GM12878 (cell line): ENCODE results near the gene IRF1. TPM values are rescaled to one million over a fixed set of nuclear protein-coding genes. Genes with fewer than 3 reads are reported as not detected.

Experiments
- ATAC-seq: fragments of 200-7000 bp; cut with Tn5 transposase; 3 replicates; pipeline ENCODE4 v1.9.1; 2020; ENCODE audit warnings: mild to moderate bottlenecking, moderate library complexity
- BruUV-seq: library from RNA; stranded (reverse); fragments of 400-500 nt; replicated peaks from 2 replicates; lab custom pipeline; 2021; lab: Mats Ljungman, UMichigan
- CTCF ChIA-PET: fragments of 300-600 bp; sonication (Branson Sonifier 250); formaldehyde crosslinking; extraction: SDS; loops from one replicate; lab custom pipeline; 2021; ENCODE audit warnings: inconsistent platforms; lab: Yijun Ruan, JAX
- POLR2A ChIA-PET: fragments of 350-600 bp; formaldehyde crosslinking; extraction: SDS; loops from one replicate; lab custom pipeline; 2021; ENCODE audit warnings: inconsistent platforms; lab: Charles Lee
- RAD21 ChIA-PET: fragments of 300-600 bp; sonication (Branson Sonifier 250); formaldehyde crosslinking; loops from one replicate; lab custom pipeline; 2023; ENCODE audit warnings: antibody characterized with exemption; ENCODE audit not compliant: unreplicated experiment; lab: Charles Lee
- SMC1A ChIA-PET: fragments of 300-600 bp; sonication (Branson Sonifier 250); formaldehyde crosslinking; loops from one replicate; lab custom pipeline; 2023; ENCODE audit not compliant: unreplicated experiment, uncharacterized antibody; lab: Charles Lee
- DNase-seq: peaks from one replicate; pipeline ENCODE4 v3.0.0-alpha.2; 2011; ENCODE audit warnings: low read depth, low spot score
- FAIRE-seq: peaks from 3 replicates; lab custom pipeline; 2011; peaks lifted over from hg19 to GRCh38; lab: Jason Lieb, UNC
- H2AFZ ChIP-seq: 2 replicates; pipeline ENCODE4 v1.6.0; 2011; ENCODE audit warnings: low read depth, low read length, control low read depth; ENCODE audit not compliant: control insufficient read depth
- H3K27ac ChIP-seq: 2 replicates; pipeline ENCODE4 v1.5.1; 2011; ENCODE audit warnings: control low read depth; ENCODE audit not compliant: control insufficient read depth, insufficient read depth
- H3K27me3 ChIP-seq, 2 experiments: replicated peaks in 1 of 2; 2 replicates each; pipeline versions ENCODE4 v1.6.0 to v1.6.1; 2011; ENCODE audit warnings: low read length in 1 of 2; ENCODE audit not compliant: control insufficient read depth in 2 of 2, insufficient read depth in 2 of 2
- H3K36me3 ChIP-seq, 2 experiments: 2 replicates each; pipeline ENCODE4 v1.5.1; 2011; ENCODE audit warnings: low read length in 1 of 2; ENCODE audit not compliant: control insufficient read depth in 2 of 2, insufficient read depth in 2 of 2
- H3K4me1 ChIP-seq: 2 replicates; pipeline ENCODE4 v1.6.1; 2011; ENCODE audit warnings: mild to moderate bottlenecking, low read length, moderate library complexity, mixed read lengths; ENCODE audit not compliant: control insufficient read depth, insufficient read depth
- H3K4me2 ChIP-seq: 2 replicates; pipeline ENCODE4 v1.6.0; 2011; ENCODE audit warnings: control low read depth; ENCODE audit not compliant: control insufficient read depth, insufficient read depth
- H3K4me3 ChIP-seq: fragments of 200-600 bp; sonication (generic); 2 replicates; pipeline ENCODE4 v1.5.1; 2016
- H3K79me2 ChIP-seq: 2 replicates; pipeline ENCODE4 v1.6.0; 2011; ENCODE audit warnings: low read length; ENCODE audit not compliant: control insufficient read depth, insufficient read depth
- H3K9ac ChIP-seq: 2 replicates; pipeline ENCODE4 v1.8.0; 2011; ENCODE audit warnings: low read length, control low read depth, mixed read lengths; ENCODE audit not compliant: control insufficient read depth, insufficient read depth
- H3K9me3 ChIP-seq: replicated peaks from 3 replicates; pipeline ENCODE4 v1.5.1; 2011; ENCODE audit warnings: mild to moderate bottlenecking, low read length; ENCODE audit not compliant: control insufficient read depth, insufficient read depth
- H4K20me1 ChIP-seq: 2 replicates; pipeline ENCODE4 v1.6.0; 2011; ENCODE audit not compliant: control insufficient read depth, insufficient read depth
- ASH2L ChIP-seq: fragments of 300-600, 200-600 bp; sonication (generic); IDR thresholded peaks from 2 replicates; pipeline ENCODE4 v1.6.1; 2017; ENCODE audit warnings: low read depth, mild to moderate bottlenecking, borderline replicate concordance
- BCL11A ChIP-seq: IDR thresholded peaks from 2 replicates; pipeline ENCODE4 v1.6.1; 2011; ENCODE audit warnings: low read depth, low read length
- CBX5 ChIP-seq: sonication (generic); IDR thresholded peaks from 2 replicates; pipeline ENCODE4 v1.6.1; 2016; ENCODE audit warnings: low read depth, moderate library complexity, mild to moderate bottlenecking, inconsistent platforms
- JUND ChIP-seq: IDR thresholded peaks from 2 replicates; pipeline ENCODE4 v1.6.1; 2012; ENCODE audit warnings: low read depth, mild to moderate bottlenecking, low read length, improper control_type of control experiment, moderate library complexity
- KAT2A ChIP-seq: conservative IDR thresholded peaks from 2 replicates; pipeline ENCODE4 v1.6.1; 2011; ENCODE audit warnings: low read depth, low read length; ENCODE audit not compliant: control insufficient read depth
- NR2F1 ChIP-seq: fragments of 450-650 bp; conservative IDR thresholded peaks from 2 replicates; pipeline ENCODE4 v1.6.1; 2017; ENCODE audit warnings: mild to moderate bottlenecking
- POU2F2 ChIP-seq: IDR thresholded peaks from 3 replicates; pipeline ENCODE4 v1.6.1; 2011; ENCODE audit warnings: low read depth, mild to moderate bottlenecking, low read length, borderline replicate concordance
- SMAD5 ChIP-seq: IDR thresholded peaks from 2 replicates; pipeline ENCODE4 v1.6.1; 2016; ENCODE audit warnings: antibody characterized with exemption, low read depth
- TARDBP ChIP-seq: IDR thresholded peaks from 2 replicates; pipeline ENCODE4 v1.6.1; 2016; ENCODE audit warnings: borderline replicate concordance
- TCF7 ChIP-seq: IDR thresholded peaks from 2 replicates; pipeline ENCODE4 v1.6.1; 2014; ENCODE audit warnings: antibody characterized with exemption, borderline replicate concordance
- ZZZ3 ChIP-seq: IDR thresholded peaks from 2 replicates; pipeline ENCODE4 v1.6.1; 2011; ENCODE audit warnings: low read depth; ENCODE audit not compliant: control insufficient read depth, insufficient read length
- WGBS: methylation state at CpG from one replicate; pipeline ENCODE4 v1.1.6; 2016; ENCODE audit warnings: low lambda C conversion rate; ENCODE audit not compliant: insufficient replicate concordance, insufficient coverage; ENCODE audit errors: missing lambda C conversion rate; 5-methylcytosine and 5-hydroxymethylcytosine counted together
- in situ Hi-C: fragments of 300-500 bp; cut with MboI; formaldehyde crosslinking; loops from 9 replicates; pipeline ENCODE4 v1.14.3; 2018; ENCODE audit warnings: mixed read lengths
- intact Hi-C: fragments of 100-400 bp; cut with micrococcal nuclease; formaldehyde crosslinking; loops from one replicate; pipeline ENCODE4 v1.14.2; 2022; ENCODE audit not compliant: unreplicated experiment
- polyA plus RNA-seq, 11 experiments: library from polyadenylated mRNA; depleted of rRNA in 4 of 11; unstranded in 6 of 11; stranded (reverse) in 5 of 11; fragments of >200 nt; fragmentation: Nextera tagmentation in 4 of 11; fragmentation: Illumina TruSeq in 1 of 11; extraction: Ambion mirVana in 4 of 11; extraction: Trizol in 1 of 11; gene quantifications; 1 replicate in 1 of 11; 2 replicates in 10 of 11; pipeline versions ENCODE4 v1.2.1 to v1.2.3, GENCODE V29; 2011 to 2016; ENCODE audit warnings: inconsistent platforms in 2 of 11, missing spikeins in 2 of 11, low read depth in 1 of 11
- total RNA-seq, 4 experiments: library from RNA; depleted of rRNA in 3 of 4; stranded (reverse); fragments of >200 nt in 3 of 4; fragmentation: Illumina TruSeq in 1 of 4; extraction: Trizol in 1 of 4; gene quantifications; 2 replicates each; pipeline versions ENCODE4 v1.2.1 to v1.2.3, GENCODE V29; 2013 to 2021
- TF ChIP-seq, protein P1 (sequence below), 3 experiments: IDR thresholded peaks in 2 of 3; conservative IDR thresholded peaks in 1 of 3; 2 replicates each; pipeline ENCODE4 v1.5.1; 2011; ENCODE audit warnings: low read depth in 3 of 3, low read length in 3 of 3, mild to moderate bottlenecking in 3 of 3, control low read depth in 2 of 3, moderate library complexity in 2 of 3, inconsistent platforms in 1 of 3, mixed read lengths in 1 of 3; ENCODE audit not compliant: control insufficient read depth in 2 of 3, insufficient read depth in 1 of 3; ENCODE audit errors: extremely low read depth in 1 of 3
- TF ChIP-seq, protein P2 (sequence below): IDR thresholded peaks from 2 replicates; pipeline ENCODE4 v1.6.1; 2011; ENCODE audit warnings: borderline replicate concordance, low read depth, mild to moderate bottlenecking, moderate library complexity, low read length; ENCODE audit not compliant: insufficient read depth, poor library complexity, severe bottlenecking
- TF ChIP-seq, protein P3 (sequence below): fragments of 450-650 bp; IDR thresholded peaks from 2 replicates; pipeline ENCODE4 v1.6.1; 2017; ENCODE audit warnings: antibody characterized with exemption, mild to moderate bottlenecking, moderate library complexity
- TF ChIP-seq, protein P4 (sequence below): fragments of 450-650 bp; conservative IDR thresholded peaks from 2 replicates; pipeline ENCODE4 v1.6.1; 2017; ENCODE audit warnings: mild to moderate bottlenecking, moderate library complexity

The IRF1 gene
- total and polyA plus RNA-seq, 10 of the 15 experiments (the other 5 are each of a cell fraction or from before 2014, with no cell fraction given), result 6.9 to 68.0 (median 49.6) TPM

DNA sequence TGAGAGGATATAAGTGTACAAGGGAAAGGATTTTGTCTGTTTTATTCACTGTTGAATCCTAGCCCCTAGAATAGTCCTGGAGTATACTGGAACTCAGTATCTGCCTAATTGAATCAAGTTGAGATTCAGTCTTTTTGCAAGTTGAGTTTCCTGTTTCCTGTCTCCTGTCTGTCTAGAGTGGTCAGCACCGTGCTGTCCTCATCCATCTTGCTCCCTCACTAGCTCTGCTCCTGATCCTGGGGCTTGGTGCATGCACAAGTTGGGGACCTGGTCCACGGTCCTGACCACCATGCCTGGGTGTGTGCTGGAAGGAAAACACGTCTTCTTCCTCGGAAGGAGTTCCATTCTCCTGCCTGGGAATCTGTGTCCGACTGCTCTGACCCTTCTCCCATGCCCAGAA is 49.6 kb upstream of the IRF1 start:
- CTCF ChIA-PET, result interaction anchor here (0.6 to 1.4 kb wide), 4 partner anchors 13 to 765 kb away, joined by 3 to 4 read pairs (median 3); no protein-coding TSS in a partner anchor
- ATAC-seq, result no peak

More for the DNA sequence above, 49.6 kb upstream of the IRF1 start:
- no TSS peak for BruUV-seq
- Histone ChIP-seq H3K9me3 (no peaks in the 10 kb centered on the region), H3K4me2 (no peak overlapping the region), H3K9ac (no peak overlapping the region), H3K79me2 (no peaks in the 10 kb centered on the region), H2AFZ (no peak overlapping the region), H3K4me1 (0 out of 2 replicates have a peak, but pooled peaks cover 3% of the 10 kb centered on the region), H3K36me3 (no peaks in the 10 kb centered on the region), H4K20me1 (no peaks in the 10 kb centered on the region), H3K4me3 (no peak overlapping the region), H3K27ac (no peak overlapping the region), H3K27me3 (no peaks in the 10 kb centered on the region; a peak in 1 of 4 replicates)
- ChIA-PET POLR2A (interaction anchor here (0.7 kb wide), 1 partner anchor 11 kb away, joined by 3 read pairs; no protein-coding TSS in a partner anchor), RAD21 (no interaction called here), SMC1A (no interaction called here)
- DNase-seq (no peak), FAIRE-seq (no peak)
- TF ChIP-seq, protein P1, sequence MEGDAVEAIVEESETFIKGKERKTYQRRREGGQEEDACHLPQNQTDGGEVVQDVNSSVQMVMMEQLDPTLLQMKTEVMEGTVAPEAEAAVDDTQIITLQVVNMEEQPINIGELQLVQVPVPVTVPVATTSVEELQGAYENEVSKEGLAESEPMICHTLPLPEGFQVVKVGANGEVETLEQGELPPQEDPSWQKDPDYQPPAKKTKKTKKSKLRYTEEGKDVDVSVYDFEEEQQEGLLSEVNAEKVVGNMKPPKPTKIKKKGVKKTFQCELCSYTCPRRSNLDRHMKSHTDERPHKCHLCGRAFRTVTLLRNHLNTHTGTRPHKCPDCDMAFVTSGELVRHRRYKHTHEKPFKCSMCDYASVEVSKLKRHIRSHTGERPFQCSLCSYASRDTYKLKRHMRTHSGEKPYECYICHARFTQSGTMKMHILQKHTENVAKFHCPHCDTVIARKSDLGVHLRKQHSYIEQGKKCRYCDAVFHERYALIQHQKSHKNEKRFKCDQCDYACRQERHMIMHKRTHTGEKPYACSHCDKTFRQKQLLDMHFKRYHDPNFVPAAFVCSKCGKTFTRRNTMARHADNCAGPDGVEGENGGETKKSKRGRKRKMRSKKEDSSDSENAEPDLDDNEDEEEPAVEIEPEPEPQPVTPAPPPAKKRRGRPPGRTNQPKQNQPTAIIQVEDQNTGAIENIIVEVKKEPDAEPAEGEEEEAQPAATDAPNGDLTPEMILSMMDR (IDR thresholded peaks at IDR 0.05 in 2 of 3, conservative IDR thresholded peaks at IDR 0.05 in 1 of 3; ENCODE audit: control insufficient read depth in 2 of 3, extremely low read depth in 1 of 3, insufficient read depth in 1 of 3, low read depth in 3 of 3, low read length in 3 of 3), result no peak
- TF ChIP-seq TCF7, result no peak
- TF ChIP-seq NR2F1, result no peak
- no peak for TF ChIP-seq KAT2A
- TF ChIP-seq, protein P2, sequence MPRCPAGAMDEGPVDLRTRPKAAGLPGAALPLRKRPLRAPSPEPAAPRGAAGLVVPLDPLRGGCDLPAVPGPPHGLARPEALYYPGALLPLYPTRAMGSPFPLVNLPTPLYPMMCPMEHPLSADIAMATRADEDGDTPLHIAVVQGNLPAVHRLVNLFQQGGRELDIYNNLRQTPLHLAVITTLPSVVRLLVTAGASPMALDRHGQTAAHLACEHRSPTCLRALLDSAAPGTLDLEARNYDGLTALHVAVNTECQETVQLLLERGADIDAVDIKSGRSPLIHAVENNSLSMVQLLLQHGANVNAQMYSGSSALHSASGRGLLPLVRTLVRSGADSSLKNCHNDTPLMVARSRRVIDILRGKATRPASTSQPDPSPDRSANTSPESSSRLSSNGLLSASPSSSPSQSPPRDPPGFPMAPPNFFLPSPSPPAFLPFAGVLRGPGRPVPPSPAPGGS, result no peak
- TF ChIP-seq, protein P3, sequence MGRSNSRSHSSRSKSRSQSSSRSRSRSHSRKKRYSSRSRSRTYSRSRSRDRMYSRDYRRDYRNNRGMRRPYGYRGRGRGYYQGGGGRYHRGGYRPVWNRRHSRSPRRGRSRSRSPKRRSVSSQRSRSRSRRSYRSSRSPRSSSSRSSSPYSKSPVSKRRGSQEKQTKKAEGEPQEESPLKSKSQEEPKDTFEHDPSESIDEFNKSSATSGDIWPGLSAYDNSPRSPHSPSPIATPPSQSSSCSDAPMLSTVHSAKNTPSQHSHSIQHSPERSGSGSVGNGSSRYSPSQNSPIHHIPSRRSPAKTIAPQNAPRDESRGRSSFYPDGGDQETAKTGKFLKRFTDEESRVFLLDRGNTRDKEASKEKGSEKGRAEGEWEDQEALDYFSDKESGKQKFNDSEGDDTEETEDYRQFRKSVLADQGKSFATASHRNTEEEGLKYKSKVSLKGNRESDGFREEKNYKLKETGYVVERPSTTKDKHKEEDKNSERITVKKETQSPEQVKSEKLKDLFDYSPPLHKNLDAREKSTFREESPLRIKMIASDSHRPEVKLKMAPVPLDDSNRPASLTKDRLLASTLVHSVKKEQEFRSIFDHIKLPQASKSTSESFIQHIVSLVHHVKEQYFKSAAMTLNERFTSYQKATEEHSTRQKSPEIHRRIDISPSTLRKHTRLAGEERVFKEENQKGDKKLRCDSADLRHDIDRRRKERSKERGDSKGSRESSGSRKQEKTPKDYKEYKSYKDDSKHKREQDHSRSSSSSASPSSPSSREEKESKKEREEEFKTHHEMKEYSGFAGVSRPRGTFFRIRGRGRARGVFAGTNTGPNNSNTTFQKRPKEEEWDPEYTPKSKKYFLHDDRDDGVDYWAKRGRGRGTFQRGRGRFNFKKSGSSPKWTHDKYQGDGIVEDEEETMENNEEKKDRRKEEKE, result no peak
- TF ChIP-seq ZZZ3, result no peak
- TF ChIP-seq JUND, result no peak
- no peak for TF ChIP-seq CBX5
- TF ChIP-seq, protein P4, sequence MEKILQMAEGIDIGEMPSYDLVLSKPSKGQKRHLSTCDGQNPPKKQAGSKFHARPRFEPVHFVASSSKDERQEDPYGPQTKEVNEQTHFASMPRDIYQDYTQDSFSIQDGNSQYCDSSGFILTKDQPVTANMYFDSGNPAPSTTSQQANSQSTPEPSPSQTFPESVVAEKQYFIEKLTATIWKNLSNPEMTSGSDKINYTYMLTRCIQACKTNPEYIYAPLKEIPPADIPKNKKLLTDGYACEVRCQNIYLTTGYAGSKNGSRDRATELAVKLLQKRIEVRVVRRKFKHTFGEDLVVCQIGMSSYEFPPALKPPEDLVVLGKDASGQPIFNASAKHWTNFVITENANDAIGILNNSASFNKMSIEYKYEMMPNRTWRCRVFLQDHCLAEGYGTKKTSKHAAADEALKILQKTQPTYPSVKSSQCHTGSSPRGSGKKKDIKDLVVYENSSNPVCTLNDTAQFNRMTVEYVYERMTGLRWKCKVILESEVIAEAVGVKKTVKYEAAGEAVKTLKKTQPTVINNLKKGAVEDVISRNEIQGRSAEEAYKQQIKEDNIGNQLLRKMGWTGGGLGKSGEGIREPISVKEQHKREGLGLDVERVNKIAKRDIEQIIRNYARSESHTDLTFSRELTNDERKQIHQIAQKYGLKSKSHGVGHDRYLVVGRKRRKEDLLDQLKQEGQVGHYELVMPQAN, result no peak
- no peak for TF ChIP-seq POU2F2
- no peak for TF ChIP-seq BCL11A
- TF ChIP-seq SMAD5, result no peak
- TF ChIP-seq TARDBP, result no peak
- no peak for TF ChIP-seq ASH2L
- WGBS, result 55% methylated on average over 5 of the region's 5 CpGs
- intact Hi-C loops (no loop called here), in situ Hi-C loops (no loop called here)
